ENCODE measurements around the gene SLC16A12. TPM values are rescaled to one million over a fixed set of nuclear protein-coding genes. Genes with fewer than 3 reads are reported as not detected.
"Not testable (repeated sequence)": the region's sequence is repeated elsewhere in the genome, so short reads cannot be mapped to it uniquely, and the experiment has no call there.

Gene SLC16A12
- total RNA-seq, 1 experiment from 2014 or later, result 0.52 TPM

GRCh38 chr10:89471110-89471809 lies 64.1 kb downstream of the SLC16A12 start:
- peak; percentile 75 for DNase-seq (ENCODE audit: low read depth)

- peak; percentile 65 for DNase-seq (ENCODE audit: low read depth)
These were observed 64.8 kb downstream of the SLC16A12 start for GRCh38 chr10:89470628-89471027.

DNA sequence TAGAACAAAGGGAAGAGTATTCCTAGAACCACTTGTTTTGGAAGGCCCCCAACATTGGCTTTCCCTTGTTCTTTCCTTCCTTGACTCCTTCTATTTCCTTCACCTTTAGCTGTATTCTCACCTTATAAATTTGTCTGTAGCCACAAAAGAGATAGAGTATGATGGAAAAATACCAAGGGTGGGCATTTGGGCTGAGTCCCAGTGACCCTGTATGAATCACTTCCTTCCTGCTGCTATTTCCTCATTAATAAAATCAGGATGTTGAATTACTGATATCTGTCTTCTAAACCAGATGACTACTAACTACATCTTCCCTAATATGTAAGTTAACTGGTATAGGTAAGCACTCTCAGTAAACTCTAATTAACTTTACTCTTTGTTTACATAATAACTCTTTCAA lies 65.9 kb downstream of the SLC16A12 start:
- no peak for DNase-seq (ENCODE audit: low read depth)

- no peak for DNase-seq (ENCODE audit: low read depth)
These were observed 67.0 kb downstream of the SLC16A12 start for GRCh38 chr10:89468191-89468965.

DNA sequence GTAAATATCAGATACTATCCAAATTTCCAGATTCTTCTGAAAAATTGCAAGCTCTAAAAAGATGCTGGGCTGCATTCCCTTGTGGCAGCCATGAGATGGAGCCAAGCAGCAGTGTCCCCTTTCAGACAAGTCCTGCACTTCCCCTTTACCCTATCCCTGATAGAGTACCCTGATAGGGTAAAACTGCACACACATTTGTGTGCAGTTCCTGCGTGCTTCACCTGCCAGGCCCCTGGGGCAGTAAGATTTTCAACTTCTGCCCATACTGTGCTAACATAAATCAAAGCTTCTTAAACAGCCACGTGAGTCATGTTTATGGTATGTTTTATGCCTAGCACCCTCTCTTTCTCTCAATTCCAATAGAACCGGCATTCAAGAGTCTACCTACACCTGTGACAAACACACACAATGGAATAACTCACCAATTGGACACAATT lies 68.8 kb downstream of the SLC16A12 start:
- DNase-seq (ENCODE audit: low read depth), result peak; percentile 63

- DNase-seq (ENCODE audit: low read depth), result no peak
These were observed 70.2 kb downstream of the SLC16A12 start for GRCh38 chr10:89465196-89465595.

DNA sequence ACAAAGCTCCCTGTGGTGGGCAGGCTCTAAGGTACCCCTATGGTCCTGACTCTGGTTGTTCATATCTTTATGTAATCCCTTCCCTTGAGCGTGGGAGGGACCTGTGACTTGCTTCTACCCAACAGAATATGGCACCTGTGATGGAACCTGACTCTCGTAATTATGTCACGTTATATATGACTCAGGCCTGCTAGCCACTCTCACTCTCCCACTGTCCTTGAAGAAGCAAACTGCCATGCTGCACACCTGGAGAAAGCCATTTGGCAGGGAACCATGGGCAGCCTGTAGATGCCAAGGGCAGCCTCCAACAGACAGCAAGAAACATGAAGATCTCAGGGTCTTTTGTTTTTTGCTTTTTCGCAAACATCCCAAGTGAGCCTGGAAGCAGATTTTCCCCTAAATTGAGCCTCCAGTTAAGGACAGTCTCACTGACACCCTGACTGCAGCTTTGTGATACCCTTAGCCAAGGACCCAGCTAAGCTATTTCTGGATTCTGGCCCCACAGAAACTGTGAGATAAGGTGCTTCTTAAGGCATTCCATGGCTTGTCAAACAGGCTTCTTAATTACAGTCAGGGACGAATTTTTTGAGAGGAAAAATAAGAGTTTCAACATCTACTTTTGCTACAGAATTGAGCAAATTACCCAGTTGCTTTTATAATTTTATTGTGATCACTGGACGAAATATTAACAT lies 71.4 kb downstream of the SLC16A12 start:
- no peak for DNase-seq (ENCODE audit: low read depth)

- DNase-seq (ENCODE audit: low read depth), result no peak
These were observed 76.6 kb downstream of the SLC16A12 start for GRCh38 chr10:89458784-89459183.

DNA sequence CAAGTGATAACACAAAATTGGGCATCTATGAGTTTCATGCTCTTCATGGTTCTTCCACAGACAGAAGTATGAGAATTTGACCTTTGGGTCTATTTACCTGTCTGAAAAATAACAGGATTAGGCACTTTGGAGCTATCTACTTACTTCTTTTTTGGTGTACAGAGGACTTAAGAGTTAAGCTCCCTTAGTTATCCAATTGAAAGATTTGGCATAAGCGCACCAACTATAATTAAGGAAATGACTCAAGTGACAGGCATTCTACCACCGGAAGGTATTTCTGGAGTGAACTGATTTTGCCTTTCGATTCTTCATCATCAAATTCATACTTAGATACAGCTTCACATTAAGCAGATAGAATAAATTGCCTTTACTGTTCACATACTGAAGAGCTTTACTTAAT lies 77.1 kb downstream of the SLC16A12 start:
- DNase-seq (ENCODE audit: low read depth), result peak; percentile 74

DNA sequence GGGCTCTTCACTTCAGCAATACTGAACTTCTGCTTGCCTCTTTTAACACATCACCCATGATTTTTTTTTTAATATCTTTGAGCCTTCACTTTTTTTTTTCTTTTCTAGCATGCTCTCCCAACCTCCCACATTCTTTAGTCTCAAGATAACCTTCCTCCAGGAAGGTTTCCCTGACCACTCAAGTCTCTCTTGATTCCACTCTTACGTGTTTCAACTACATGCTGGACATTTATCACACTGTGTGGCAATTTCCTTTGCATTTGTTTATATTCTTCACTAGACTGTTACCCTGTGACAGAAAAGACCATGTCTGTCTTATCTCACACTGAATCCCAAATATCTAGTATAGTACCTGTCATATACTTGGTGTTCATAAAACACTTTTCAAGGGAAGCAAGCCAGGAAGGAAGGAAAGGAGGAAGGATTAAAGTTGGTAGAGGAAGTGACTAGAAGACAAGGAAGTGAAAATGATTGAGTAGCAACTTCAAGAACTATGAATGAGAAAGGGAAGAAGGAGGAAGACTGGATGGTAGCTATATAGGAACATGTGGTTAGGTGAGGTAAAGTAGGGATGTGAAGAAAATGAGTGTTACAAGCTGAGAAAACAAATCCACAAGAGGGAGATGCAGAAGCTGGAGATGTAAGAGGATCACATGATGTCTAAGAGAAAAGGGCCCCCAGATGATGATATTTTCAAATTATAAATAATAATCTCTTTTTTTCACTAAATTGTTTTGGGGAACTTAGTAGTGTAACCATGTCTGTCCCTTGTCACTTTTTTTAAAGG lies 80.6 kb downstream of the SLC16A12 start:
- DNase-seq (ENCODE audit: low read depth), result no peak

GRCh38 chr10:89452193-89452592 lies 83.2 kb downstream of the SLC16A12 start:
- DNase-seq (ENCODE audit: low read depth), result no peak

GRCh38 chr10:89450901-89451300 lies 84.5 kb downstream of the SLC16A12 start:
- no peak for DNase-seq (ENCODE audit: low read depth)

GRCh38 chr10:89444819-89445218 lies 90.6 kb downstream of the SLC16A12 start:
- DNase-seq (ENCODE audit: low read depth), result not testable (repeated sequence)

- no peak for DNase-seq (ENCODE audit: low read depth)
These were observed 93.1 kb downstream of the SLC16A12 start for GRCh38 chr10:89442289-89442688.

DNA sequence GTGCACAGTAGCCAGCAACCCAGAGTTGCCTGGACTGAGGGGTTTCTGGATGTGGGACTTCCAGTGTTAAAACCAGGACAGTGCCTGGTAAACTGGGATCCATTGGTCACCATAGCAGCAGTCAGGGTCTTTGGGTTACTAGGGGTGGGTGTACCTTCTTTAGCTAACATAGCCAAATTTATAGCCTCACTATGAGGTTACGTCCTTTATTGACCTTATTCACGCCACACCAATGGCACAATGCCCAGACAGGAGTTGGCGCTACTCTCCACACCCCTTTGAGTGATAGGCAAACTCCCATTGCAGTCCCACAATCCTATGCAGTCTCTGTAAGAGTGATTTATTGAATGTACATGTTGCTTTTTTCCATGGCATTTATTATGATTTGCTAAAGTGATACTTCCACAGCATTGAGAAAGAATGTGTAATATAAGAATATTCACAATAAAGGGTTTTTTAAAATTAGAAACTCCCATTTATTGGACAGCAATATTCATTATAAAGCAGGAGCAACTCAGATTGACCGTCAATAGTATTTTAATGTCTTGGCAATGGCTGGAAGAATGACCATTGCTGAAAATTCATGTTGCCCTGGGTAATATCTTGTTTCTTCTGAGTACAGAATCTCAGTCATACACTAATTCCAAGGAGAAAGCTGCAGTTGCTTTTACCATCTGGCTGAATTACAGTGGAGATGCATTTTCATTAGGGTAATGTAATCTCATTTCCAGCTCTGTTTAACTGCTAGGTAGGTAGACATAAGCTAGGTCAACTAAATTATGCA lies 95.0 kb downstream of the SLC16A12 start:
- DNase-seq (ENCODE audit: low read depth), result no peak

DNA sequence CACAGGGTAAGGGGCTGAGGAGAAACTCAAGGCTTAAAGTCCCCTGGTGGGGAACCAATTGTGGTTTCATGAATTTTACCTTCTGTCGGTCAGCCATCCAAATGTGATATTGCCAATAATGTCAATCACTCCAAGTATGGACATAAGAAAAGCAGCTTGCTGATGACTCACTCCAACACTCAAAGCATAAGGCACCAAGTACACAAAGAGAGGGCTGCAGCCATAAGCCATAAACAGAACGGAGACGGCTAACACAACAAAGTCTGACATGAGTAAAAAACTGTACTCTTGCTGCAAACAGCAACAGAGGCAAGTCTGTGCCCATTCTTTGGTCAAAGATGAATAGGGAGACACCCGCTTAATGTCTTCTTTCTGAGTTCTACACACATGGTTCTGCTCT lies 96.9 kb downstream of the SLC16A12 start:
- no peak for DNase-seq (ENCODE audit: low read depth)

GRCh38 chr10:89431977-89432376 lies 103.4 kb downstream of the SLC16A12 start:
- DNase-seq (ENCODE audit: low read depth), result peak; percentile 54

DNA sequence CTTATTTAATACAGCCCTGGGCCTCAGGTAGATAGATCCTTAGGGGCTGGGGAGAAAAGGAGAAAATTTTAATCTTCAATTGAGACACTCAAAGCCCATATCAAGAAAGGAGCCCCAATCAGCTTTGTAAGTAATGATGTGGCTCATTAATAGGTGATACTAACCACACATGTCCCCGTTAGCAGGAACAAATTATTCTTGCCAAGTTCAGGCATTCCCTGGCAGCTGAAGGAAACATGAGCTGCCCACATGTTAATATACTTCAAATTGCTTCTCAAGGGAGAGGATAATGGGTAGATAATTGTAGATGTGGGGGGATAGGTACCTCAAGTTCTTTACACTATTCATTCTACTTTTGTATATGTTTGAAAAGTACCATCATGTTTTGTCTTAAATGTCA lies 106.5 kb downstream of the SLC16A12 start:
- peak; percentile 54 for DNase-seq (ENCODE audit: low read depth)

GRCh38 chr10:89427629-89428028 lies 107.8 kb downstream of the SLC16A12 start:
- peak; percentile 80 for DNase-seq (ENCODE audit: low read depth)

DNA sequence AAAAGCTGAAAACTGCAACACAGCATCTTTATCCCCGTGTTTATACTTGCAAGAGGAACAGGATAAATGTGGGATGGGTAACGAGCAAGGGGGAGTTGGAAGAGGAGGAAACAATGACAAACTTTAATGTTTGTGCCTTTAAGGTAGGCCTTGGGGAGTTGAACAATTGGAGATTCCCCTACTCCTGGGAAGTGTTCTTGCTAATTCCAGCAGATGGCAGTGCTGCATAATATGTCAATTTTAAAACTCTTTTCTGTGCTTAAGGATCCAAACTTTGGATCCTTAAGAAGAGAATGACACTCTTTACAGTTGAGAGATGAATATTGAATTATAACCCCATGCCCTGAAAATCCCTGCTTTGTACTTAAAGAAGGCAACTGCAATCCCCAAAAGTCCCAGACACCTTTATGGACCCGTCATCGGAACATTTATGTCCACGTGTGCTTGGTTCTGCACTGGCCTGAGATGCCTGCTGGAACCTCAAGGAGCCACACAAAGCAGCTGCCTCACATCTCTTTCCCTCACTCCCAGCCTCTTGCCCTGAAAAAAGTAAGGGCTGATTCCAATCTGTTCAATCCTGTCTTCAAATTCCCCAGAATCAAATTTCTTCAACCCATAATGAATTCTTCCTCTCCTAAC lies 109.0 kb downstream of the SLC16A12 start:
- DNase-seq (ENCODE audit: low read depth), result peak; percentile 71
